OCI-LY7 (cell line): ENCODE results near the gene MCF2L2. TPM values are rescaled to one million over a fixed set of nuclear protein-coding genes. Genes with fewer than 3 reads are reported as not detected.

Experiments used
- BruUV-seq: library from RNA; stranded (reverse); fragments of 400-500 nt; replicated peaks from 2 replicates; lab custom pipeline; 2021; lab: Mats Ljungman, UMichigan
- CTCF ChIA-PET: fragments of 300-600 bp; sonication (Branson Sonifier 250); formaldehyde crosslinking; loops from one replicate; lab custom pipeline; 2022; ENCODE audit warnings: antibody characterized with exemption; ENCODE audit not compliant: unreplicated experiment; lab: Charles Lee
- POLR2A ChIA-PET: fragments of 300-600 bp; sonication (Branson Sonifier 250); formaldehyde crosslinking; loops from one replicate; lab custom pipeline; 2022; ENCODE audit warnings: antibody characterized with exemption; lab: Charles Lee
- DNase-seq: peaks from one replicate; pipeline ENCODE4 v3.0.0-alpha.2; 2015; ENCODE audit warnings: low spot score
- H2AFZ ChIP-seq: fragments of 200-600 bp; sonication (generic), shearing (Covaris generic); 2 replicates; pipeline ENCODE4 v1.6.1; 2014; ENCODE audit warnings: mild to moderate bottlenecking, antibody characterized with exemption, low read length, moderate library complexity
- H3K27ac ChIP-seq: fragments of 200-600 bp; sonication (generic); 2 replicates; pipeline ENCODE4 v1.5.1; 2014; ENCODE audit warnings: mixed run types, low read depth, mild to moderate bottlenecking, moderate library complexity, low read length, inconsistent platforms; ENCODE audit not compliant: poor library complexity, severe bottlenecking
- H3K36me3 ChIP-seq: fragments of 200-600 bp; sonication (generic); 2 replicates; pipeline ENCODE4 v1.6.1; 2014; ENCODE audit warnings: mild to moderate bottlenecking, antibody characterized with exemption, low read length, moderate library complexity, mixed read lengths; ENCODE audit not compliant: insufficient read depth
- H3K4me1 ChIP-seq: fragments of 200-600 bp; sonication (generic); 2 replicates; pipeline ENCODE4 v1.5.1; 2014; ENCODE audit warnings: mild to moderate bottlenecking, low read length; ENCODE audit not compliant: insufficient read depth, poor library complexity, severe bottlenecking
- H3K4me2 ChIP-seq: fragments of 200-600 bp; sonication (generic); 2 replicates; pipeline ENCODE4 v1.6.1; 2014; ENCODE audit warnings: mild to moderate bottlenecking, low read length
- H3K4me3 ChIP-seq: fragments of 200-600 bp; sonication (generic); 2 replicates; pipeline ENCODE4 v1.5.1; 2014; ENCODE audit warnings: mild to moderate bottlenecking, low read depth, low read length; ENCODE audit not compliant: poor library complexity, severe bottlenecking
- H3K79me2 ChIP-seq: fragments of 200-600 bp; sonication (generic); 2 replicates; pipeline ENCODE4 v1.6.1; 2016; ENCODE audit warnings: low read depth, mild to moderate bottlenecking, low read length, moderate library complexity, mixed read lengths; ENCODE audit not compliant: insufficient read depth
- H3K9me2 ChIP-seq: fragments of 200-600 bp; sonication (generic); 2 replicates; pipeline ENCODE4 v1.6.1; 2016; ENCODE audit warnings: mild to moderate bottlenecking, low read length, mixed read lengths; ENCODE audit not compliant: insufficient read depth
- H3K9me3 ChIP-seq: fragments of 200-600 bp; sonication (generic); 2 replicates; pipeline ENCODE4 v1.6.1; 2014; ENCODE audit warnings: mild to moderate bottlenecking, mixed run types, low read length, mixed read lengths
- H4K20me1 ChIP-seq: fragments of 200-600 bp; sonication (generic); 2 replicates; pipeline ENCODE4 v1.6.1; 2014; ENCODE audit warnings: mild to moderate bottlenecking, antibody characterized with exemption, low read length, moderate library complexity, mixed read lengths; ENCODE audit not compliant: insufficient read depth
- EZH2phosphoT487 ChIP-seq: fragments of 200-600 bp; sonication (generic); IDR thresholded peaks from 2 replicates; pipeline ENCODE4 v1.6.1; 2018; ENCODE audit warnings: low read depth, borderline replicate concordance, mild to moderate bottlenecking, mixed run types, antibody characterized with exemption, low read length, moderate library complexity, mixed read lengths
- intact Hi-C: fragments of 100-400 bp; cut with micrococcal nuclease; formaldehyde crosslinking; loops from one replicate; pipeline ENCODE4 v1.10.0; 2022; ENCODE audit not compliant: unreplicated experiment
- total RNA-seq, 2 experiments: library from RNA; depleted of rRNA in 1 of 2; stranded (reverse); fragments of >200 nt in 1 of 2; shearing (Covaris generic) in 1 of 2; gene quantifications; 2 replicates each; pipeline ENCODE4 v1.2.3, GENCODE V29; 2014 to 2022
- TF ChIP-seq, protein P1 (sequence below): fragments of 200-600 bp; sonication (generic); conservative IDR thresholded peaks from 2 replicates; pipeline ENCODE4 v1.5.1; 2014; ENCODE audit warnings: mild to moderate bottlenecking, antibody characterized with exemption, low read length, moderate library complexity, mixed read lengths

MCF2L2 gene
- total RNA-seq, 2 experiments from 2014 or later: 6.6 to 8.0 TPM

DNA sequence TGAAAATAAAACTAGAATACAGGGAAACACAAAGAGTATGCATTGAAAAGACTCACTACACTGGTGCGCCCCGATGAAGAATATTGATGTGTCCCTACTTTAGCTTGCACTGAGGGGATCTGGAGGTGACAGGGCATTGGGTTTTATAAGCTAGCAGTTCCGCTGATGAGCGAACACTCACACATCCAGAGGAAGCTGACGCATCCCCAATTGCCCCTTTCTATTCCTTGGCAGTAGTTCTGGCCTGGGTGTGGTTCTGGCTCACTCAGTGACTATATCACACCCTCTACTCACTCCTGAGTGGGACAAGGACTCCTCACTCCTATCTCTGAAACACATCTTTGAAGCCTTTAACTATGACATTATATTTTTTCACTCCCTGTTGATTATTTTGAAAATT lies 104.3 kb downstream of the MCF2L2 start:
- Histone ChIP-seq H4K20me1 (no peaks in the 10 kb centered on the region), H3K79me2 (no peaks in the 10 kb centered on the region), H3K4me1 (no peaks in the 10 kb centered on the region), H3K9me3 (no peaks in the 10 kb centered on the region), H2AFZ (no peak overlapping the region), H3K27ac (no peak overlapping the region), H3K4me3 (no peak overlapping the region), H3K4me2 (no peak overlapping the region), H3K36me3 (no peaks in the 10 kb centered on the region), H3K9me2 (no peaks in the 10 kb centered on the region)
- no peak for DNase-seq
- intact Hi-C loops: no loop called here
- no peak for TF ChIP-seq EZH2phosphoT487
- TF ChIP-seq, protein P1, sequence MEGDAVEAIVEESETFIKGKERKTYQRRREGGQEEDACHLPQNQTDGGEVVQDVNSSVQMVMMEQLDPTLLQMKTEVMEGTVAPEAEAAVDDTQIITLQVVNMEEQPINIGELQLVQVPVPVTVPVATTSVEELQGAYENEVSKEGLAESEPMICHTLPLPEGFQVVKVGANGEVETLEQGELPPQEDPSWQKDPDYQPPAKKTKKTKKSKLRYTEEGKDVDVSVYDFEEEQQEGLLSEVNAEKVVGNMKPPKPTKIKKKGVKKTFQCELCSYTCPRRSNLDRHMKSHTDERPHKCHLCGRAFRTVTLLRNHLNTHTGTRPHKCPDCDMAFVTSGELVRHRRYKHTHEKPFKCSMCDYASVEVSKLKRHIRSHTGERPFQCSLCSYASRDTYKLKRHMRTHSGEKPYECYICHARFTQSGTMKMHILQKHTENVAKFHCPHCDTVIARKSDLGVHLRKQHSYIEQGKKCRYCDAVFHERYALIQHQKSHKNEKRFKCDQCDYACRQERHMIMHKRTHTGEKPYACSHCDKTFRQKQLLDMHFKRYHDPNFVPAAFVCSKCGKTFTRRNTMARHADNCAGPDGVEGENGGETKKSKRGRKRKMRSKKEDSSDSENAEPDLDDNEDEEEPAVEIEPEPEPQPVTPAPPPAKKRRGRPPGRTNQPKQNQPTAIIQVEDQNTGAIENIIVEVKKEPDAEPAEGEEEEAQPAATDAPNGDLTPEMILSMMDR: no peak
- ChIA-PET CTCF (no interaction called here), POLR2A (interaction anchor here (0.6 to 0.7 kb wide), 3 partner anchors 12 to 1603 kb away, joined by 3 read pairs; no protein-coding TSS in a partner anchor)
- BruUV-seq: no TSS peak

DNA sequence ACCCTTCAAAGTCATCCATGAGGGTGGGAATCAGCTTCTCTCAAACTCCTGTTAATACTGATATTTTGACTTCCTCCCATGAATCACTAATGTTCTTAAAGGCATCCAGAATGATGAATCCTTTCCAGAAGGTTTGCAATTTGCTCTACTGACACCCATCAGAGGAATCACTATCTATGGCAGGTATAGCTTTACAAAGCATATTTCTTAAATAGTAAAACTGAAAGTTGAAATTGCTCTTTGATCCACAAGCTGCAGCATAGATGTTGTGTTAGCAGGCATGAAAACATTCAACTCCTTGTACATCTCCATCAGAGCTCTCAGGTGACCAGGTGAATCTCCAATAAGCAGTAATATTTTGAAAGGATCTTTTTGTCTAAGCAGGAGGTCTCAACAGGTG lies 109.0 kb downstream of the MCF2L2 start:
- Histone ChIP-seq H3K4me1 (no peaks in the 10 kb centered on the region), H4K20me1 (no peaks in the 10 kb centered on the region), H3K36me3 (no peaks in the 10 kb centered on the region), H3K79me2 (no peaks in the 10 kb centered on the region), H3K9me2 (no peaks in the 10 kb centered on the region), H3K4me3 (no peak overlapping the region), H3K9me3 (no peaks in the 10 kb centered on the region), H2AFZ (no peak overlapping the region), H3K4me2 (no peak overlapping the region), H3K27ac (no peak overlapping the region)
- intact Hi-C loops: no loop called here
- ChIA-PET CTCF (no interaction called here), POLR2A (interaction anchor here (0.5 to 0.7 kb wide), 6 partner anchors 17 to 151 kb away, joined by 3 to 4 read pairs (median 3); no protein-coding TSS in a partner anchor)
- TF ChIP-seq, protein P1: no peak
- no peak for TF ChIP-seq EZH2phosphoT487
- BruUV-seq: no TSS peak
- DNase-seq: no peak

DNA sequence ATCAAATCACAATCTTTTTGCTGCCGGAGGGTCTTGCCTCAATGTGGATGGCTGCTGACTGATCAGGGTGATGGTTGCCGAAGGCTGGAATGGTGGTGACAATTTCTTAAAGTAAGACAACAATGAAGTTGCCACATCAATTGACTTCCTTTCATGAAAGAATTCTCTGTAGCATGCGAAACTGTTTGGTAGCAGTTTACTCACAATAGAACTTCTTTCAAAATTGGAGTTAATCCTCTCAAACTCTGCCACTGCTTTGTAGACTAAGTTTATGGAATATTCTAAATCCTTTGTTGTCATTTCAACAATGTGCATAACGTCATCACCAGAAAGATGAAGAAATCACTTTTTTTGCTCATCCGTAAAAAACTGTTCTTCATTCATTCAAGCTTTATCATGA lies 109.5 kb downstream of the MCF2L2 start:
- ChIA-PET POLR2A (interaction anchor here (0.5 to 0.7 kb wide), 3 partner anchors 55 to 151 kb away, joined by 3 to 4 read pairs (median 3); no protein-coding TSS in a partner anchor), CTCF (no interaction called here)
- no peaks in the 10 kb centered on the region for H3K36me3 ChIP-seq
- DNase-seq: no peak
- no peak for TF ChIP-seq EZH2phosphoT487
- TF ChIP-seq, protein P1: no peak
- H3K9me2 ChIP-seq: no peaks in the 10 kb centered on the region
- H3K4me2 ChIP-seq: no peak overlapping the region
- no TSS peak for BruUV-seq
- no peaks in the 10 kb centered on the region for H3K79me2 ChIP-seq
- intact Hi-C loops: no loop called here
- no peak overlapping the region for H2AFZ ChIP-seq
- no peak overlapping the region for H3K27ac ChIP-seq
- no peaks in the 10 kb centered on the region for H3K4me1 ChIP-seq
- no peaks in the 10 kb centered on the region for H3K9me3 ChIP-seq
- no peaks in the 10 kb centered on the region for H4K20me1 ChIP-seq
- H3K4me3 ChIP-seq: no peak overlapping the region
